Epithelial cell of proximal tubule (primary cell): ENCODE results near the gene TCEA2. TPM values are rescaled to one million over a fixed set of nuclear protein-coding genes. Genes with fewer than 3 reads are reported as not detected.

Experiments
- DNase-seq: peaks from one replicate; pipeline ENCODE4 v3.0.0-alpha.2; 2011; ENCODE audit warnings: low read depth
- H3K4me3 ChIP-seq: 2 replicates; pipeline ENCODE4 v1.5.1; 2011; ENCODE audit warnings: low read depth, mild to moderate bottlenecking, low read length
- total RNA-seq: library from RNA; depleted of rRNA; stranded (reverse); fragments of >200 nt; gene quantifications from 2 replicates; pipeline ENCODE4 v1.2.3, GENCODE V29; 2015
- TF ChIP-seq, protein P1 (sequence below): conservative IDR thresholded peaks from 2 replicates; pipeline ENCODE4 v1.5.1; 2012; ENCODE audit warnings: low read depth, mild to moderate bottlenecking, low read length

The TCEA2 gene
- total RNA-seq, 1 donor from 2014 or later: 14.6 TPM

DNA sequence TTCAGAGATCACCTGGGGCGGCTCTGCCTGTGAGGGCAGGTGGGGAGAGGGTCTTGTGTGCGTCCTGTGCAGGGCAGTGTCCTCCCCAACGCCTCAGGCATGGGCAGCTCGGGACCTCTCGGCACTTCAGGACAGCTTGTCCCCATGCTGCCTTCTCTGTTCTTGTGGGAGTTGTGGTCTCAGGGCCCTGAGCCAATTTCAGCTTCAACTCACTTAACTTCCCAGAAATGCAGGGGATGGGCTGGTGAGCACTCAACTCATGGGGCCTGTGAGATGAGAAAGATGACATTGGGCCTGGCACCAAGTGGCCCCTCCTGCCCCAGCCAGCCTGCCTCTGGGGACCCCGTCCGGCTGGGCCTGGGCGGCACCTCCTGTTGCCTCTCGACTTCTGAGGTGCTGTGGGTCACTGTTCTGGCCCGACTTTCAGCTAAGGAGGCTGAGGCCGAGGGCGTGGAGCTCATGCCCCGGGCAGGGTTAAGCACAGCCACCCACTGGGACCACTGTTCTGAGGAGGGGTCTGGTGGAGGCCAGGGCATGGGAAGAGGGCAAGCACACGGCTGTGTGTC lies 9.6 kb downstream of the TCEA2 start:
- TF ChIP-seq, protein P1, sequence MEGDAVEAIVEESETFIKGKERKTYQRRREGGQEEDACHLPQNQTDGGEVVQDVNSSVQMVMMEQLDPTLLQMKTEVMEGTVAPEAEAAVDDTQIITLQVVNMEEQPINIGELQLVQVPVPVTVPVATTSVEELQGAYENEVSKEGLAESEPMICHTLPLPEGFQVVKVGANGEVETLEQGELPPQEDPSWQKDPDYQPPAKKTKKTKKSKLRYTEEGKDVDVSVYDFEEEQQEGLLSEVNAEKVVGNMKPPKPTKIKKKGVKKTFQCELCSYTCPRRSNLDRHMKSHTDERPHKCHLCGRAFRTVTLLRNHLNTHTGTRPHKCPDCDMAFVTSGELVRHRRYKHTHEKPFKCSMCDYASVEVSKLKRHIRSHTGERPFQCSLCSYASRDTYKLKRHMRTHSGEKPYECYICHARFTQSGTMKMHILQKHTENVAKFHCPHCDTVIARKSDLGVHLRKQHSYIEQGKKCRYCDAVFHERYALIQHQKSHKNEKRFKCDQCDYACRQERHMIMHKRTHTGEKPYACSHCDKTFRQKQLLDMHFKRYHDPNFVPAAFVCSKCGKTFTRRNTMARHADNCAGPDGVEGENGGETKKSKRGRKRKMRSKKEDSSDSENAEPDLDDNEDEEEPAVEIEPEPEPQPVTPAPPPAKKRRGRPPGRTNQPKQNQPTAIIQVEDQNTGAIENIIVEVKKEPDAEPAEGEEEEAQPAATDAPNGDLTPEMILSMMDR: no peak
- no peak overlapping the region for H3K4me3 ChIP-seq
- DNase-seq: no peak

DNA sequence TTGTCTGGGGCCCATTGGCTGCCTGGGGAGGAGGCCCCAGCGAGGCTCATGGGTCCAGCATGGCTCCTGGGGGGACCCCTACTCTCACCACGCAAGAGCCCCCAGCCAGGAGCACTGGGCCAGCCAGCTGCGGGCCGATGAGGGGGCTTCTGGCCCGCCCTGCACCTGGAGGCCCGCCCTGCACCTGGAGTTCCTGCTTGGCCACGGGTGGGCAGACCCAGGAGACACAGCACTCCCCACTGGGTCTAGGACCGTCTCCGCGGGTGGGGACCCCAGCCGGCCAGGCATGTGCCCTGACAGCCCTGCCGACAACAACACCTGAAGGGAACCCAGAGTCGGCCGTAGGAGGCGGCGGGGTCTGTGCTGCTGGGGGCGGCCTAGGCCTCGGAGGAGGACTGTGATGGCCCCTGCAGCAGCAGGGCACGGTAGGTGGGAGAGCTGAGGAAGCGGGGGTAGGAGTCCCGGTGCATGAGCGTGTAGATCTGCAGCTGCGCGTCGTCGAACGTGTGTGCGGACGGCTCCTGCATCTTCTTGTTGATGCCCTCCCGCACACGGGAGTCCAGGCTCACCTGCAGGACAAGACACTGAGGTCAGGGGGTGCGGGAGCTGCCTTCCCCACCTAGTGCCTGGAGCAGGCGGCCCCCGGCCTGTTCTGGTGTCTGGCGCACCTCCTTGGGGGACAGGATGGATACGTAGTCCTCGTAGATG lies 10.6 kb downstream of the TCEA2 start:
- TF ChIP-seq, protein P1: no peak
- DNase-seq: no peak
- H3K4me3 ChIP-seq: no peak overlapping the region

DNA sequence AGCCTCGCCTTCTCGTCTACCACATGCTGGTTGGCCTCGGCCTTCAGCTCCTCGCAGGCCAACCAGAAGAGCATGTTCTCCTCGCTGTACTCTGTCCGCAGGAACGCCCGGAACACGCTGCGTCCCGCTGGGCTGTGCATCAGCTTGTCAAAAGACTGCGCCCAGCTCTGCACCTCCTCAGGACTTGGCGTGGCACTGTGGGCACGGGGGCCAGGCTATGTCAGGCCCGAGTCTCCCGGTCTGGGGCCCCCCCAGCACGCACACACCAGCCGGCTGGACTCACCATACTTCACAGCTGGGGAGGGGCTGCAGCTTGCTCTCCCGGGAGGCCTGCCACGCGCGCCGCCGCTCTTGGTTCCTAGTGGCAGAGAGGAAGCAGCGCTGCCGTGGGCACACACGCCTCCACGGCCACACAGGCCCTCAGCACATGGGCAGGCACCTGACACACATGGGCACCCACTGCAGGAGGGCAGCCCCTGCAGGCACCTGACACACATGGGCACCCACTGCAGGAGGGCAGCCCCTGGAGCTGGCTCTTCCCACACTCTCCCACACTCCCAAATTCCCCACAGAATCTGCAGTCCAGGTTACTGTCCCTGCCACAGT lies 11.3 kb downstream of the TCEA2 start:
- TF ChIP-seq, protein P1: no peak
- no peak for DNase-seq
- no peak overlapping the region for H3K4me3 ChIP-seq

DNA sequence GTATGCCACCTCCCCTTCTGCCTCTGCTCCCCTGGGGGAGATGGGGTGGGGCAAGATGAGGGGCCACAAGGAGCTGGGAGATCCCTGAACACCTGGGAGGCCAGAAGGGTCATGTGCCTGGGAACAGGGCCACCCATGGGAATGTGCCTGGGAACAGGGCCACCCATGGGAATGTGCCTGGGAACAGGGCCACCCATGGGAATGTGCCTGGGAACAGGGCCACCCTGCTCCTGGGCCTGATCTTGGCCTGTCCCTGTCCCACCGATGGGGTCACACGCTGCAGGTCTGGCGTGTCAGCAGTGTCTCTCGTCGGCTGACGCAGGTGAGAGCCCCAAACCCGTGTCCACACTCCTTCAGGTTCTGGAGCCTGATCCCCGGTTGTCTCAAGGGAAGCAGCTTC lies 12.0 kb downstream of the TCEA2 start:
- no peak for DNase-seq
- TF ChIP-seq, protein P1: no peak
- no peak overlapping the region for H3K4me3 ChIP-seq

DNA sequence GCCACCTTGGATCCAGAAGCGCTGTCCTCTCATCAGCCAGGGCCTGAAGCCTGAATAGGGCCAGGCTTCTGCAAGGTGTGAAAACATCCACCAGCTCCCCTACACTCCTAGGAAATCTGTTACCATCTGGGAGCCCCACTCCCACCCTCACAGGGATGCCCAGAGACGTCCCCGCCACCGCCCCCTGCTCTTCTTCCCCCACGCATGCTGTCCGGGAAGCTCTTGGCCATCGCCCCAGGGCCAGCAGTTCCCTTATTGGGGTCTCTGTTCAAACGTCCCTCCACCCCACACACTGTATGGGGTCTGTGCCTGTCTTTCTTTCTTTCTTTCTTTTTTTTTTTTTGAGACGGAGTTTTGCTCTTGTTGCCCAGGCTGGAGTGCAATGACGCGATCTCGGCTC lies 12.6 kb downstream of the TCEA2 start:
- DNase-seq: no peak
- no peak overlapping the region for H3K4me3 ChIP-seq
- TF ChIP-seq, protein P1: no peak

DNA sequence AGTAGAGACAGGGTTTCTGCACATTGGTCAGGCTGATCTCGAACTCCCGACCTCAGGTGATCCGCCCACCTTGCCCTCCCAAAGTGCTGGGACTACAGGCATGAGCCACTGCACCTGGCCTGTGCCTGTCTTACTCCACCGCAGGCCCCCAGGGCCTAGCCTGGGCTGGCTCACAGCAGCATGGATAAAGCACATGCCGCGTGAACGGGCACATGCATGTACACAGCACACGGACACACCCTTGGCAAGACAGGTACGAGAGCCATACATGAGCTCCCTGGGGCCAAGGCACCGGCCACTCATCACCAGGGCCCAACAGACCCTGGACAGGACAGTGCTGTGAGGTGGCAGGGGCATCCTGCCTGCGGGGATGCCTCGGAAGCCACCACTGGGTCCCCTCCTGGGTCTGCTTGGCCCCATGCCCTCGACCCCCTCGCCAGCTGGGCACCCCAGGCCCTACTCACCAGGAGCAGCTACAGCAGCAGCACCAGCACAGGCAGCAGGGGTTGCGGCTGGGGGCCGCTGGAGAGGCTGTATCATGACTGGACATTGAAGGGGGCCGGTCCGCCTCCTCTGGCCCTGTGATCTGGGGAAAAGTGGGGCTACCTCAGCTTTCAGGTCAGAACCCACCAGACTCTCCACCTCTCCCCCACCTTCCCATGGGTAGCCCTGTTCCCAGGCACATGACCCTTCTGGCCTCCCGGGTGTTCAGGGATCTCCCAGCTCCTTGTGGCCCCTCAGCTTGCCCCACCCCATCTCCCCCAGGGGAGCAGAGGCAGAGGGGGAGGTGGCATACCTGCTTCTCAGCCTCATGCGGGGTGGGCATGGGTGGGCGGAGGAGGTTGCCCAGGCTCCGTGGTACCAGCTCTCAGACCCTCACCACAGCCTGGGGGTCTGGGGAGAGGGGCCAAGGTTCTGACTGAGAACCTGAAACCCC lies 13.3 kb downstream of the TCEA2 start:
- no peak overlapping the region for H3K4me3 ChIP-seq
- DNase-seq: no peak

More for the DNA sequence above, 13.3 kb downstream of the TCEA2 start:
- TF ChIP-seq, protein P1: no peak
